Renal pelvis (tissue), 4 donors: ENCODE data around the gene EPHA4. TPM values are rescaled to one million over a fixed set of nuclear protein-coding genes. Genes with fewer than 3 reads are reported as not detected.
A peak's percentile ranks its signal among the peaks of the same experiment; 100 is the strongest.

Experiments
- DNase-seq: peaks from one replicate; pipeline ENCODE4 v3.0.0-alpha.2; 2013
- polyA plus RNA-seq, 3 donors: library from polyadenylated mRNA; unstranded; fragments of 120-200 nt; gene quantifications; one replicate each; pipeline ENCODE4 v1.2.1, GENCODE V29; 2013; ENCODE audit not compliant: insufficient read length in 3 of 3

The EPHA4 gene
- polyA plus RNA-seq, 3 donors: 52.8 to 65.0 (median 56.1) TPM

GRCh38 chr2:221402072-221402471, 170.0 kb downstream of the EPHA4 start:
- DNase-seq: no peak

GRCh38 chr2:221400411-221400810, 171.7 kb downstream of the EPHA4 start:
- no peak for DNase-seq

GRCh38 chr2:221399183-221399582, 172.9 kb downstream of the EPHA4 start:
- DNase-seq: no peak

- no peak for DNase-seq
These were observed 174.9 kb downstream of the EPHA4 start for GRCh38 chr2:221397187-221397586.

GRCh38 chr2:221392228-221392881, 179.7 kb downstream of the EPHA4 start:
- DNase-seq: no peak

GRCh38 chr2:221390878-221391277, 181.2 kb downstream of the EPHA4 start:
- DNase-seq: no peak

GRCh38 chr2:221389904-221390303, 182.2 kb downstream of the EPHA4 start:
- peak; percentile 39 for DNase-seq

- no peak for DNase-seq
These were observed 182.7 kb downstream of the EPHA4 start for GRCh38 chr2:221389421-221389820.

GRCh38 chr2:221388891-221389290, 183.2 kb downstream of the EPHA4 start:
- DNase-seq: no peak

- no peak for DNase-seq
These were observed 186.4 kb downstream of the EPHA4 start for GRCh38 chr2:221385716-221386115.

GRCh38 chr2:221381928-221382488, 190.1 kb downstream of the EPHA4 start:
- DNase-seq: no peak

GRCh38 chr2:221380686-221381085, 191.4 kb downstream of the EPHA4 start:
- no peak for DNase-seq

GRCh38 chr2:221380062-221380461, 192.0 kb downstream of the EPHA4 start:
- DNase-seq: no peak

- DNase-seq: no peak
These were observed 194.5 kb downstream of the EPHA4 start for GRCh38 chr2:221377597-221377996.

GRCh38 chr2:221377066-221377465, 195.0 kb downstream of the EPHA4 start:
- no peak for DNase-seq

GRCh38 chr2:221374234-221374633, 197.9 kb downstream of the EPHA4 start:
- DNase-seq: no peak

GRCh38 chr2:221372907-221373306, 199.2 kb downstream of the EPHA4 start:
- no peak for DNase-seq

GRCh38 chr2:221372159-221372884, 199.8 kb downstream of the EPHA4 start:
- DNase-seq: no peak

- no peak for DNase-seq
These were observed 200.8 kb downstream of the EPHA4 start for GRCh38 chr2:221371347-221371746.

- peak; percentile 35 for DNase-seq
These were observed 201.3 kb downstream of the EPHA4 start for GRCh38 chr2:221370857-221371211.

- no peak for DNase-seq
These were observed 201.8 kb downstream of the EPHA4 start for GRCh38 chr2:221370076-221370856.
